H9 (cell line): Measurements from ENCODE around the gene CSTPP1. TPM values are rescaled to one million over a fixed set of nuclear protein-coding genes. Genes with fewer than 3 reads are reported as not detected.

Experiments used
- DNase-seq: peaks from one replicate; pipeline ENCODE4 v3.0.0-alpha.2; 2017
- H2AFZ ChIP-seq: one replicate; pipeline ENCODE4 v1.6.1; 2013; ENCODE audit warnings: mild to moderate bottlenecking, low read length, control low read depth, moderate library complexity
- H2AK5ac ChIP-seq: 2 replicates; pipeline ENCODE4 v1.6.1; 2013; ENCODE audit warnings: low read length, control low read depth, mixed read lengths; ENCODE audit not compliant: insufficient read length
- H2BK120ac ChIP-seq: one replicate; pipeline ENCODE4 v1.6.1; 2013; ENCODE audit warnings: low read depth, mild to moderate bottlenecking, low read length, control low read depth, inconsistent platforms; ENCODE audit not compliant: poor library complexity, severe bottlenecking
- H2BK12ac ChIP-seq: 2 replicates; pipeline ENCODE4 v1.6.1; 2013; ENCODE audit warnings: low read length, control low read depth, mixed read lengths, low read depth; ENCODE audit not compliant: insufficient read length
- H2BK15ac ChIP-seq: 2 replicates; pipeline ENCODE4 v1.6.1; 2013; ENCODE audit warnings: low read depth, low read length, control low read depth
- H2BK20ac ChIP-seq: one replicate; pipeline ENCODE4 v1.6.1; 2013; ENCODE audit warnings: low read depth, mild to moderate bottlenecking, low read length, control low read depth, inconsistent platforms; ENCODE audit not compliant: poor library complexity, severe bottlenecking
- H2BK5ac ChIP-seq: 2 replicates; pipeline ENCODE4 v1.6.1; 2013; ENCODE audit warnings: low read length, control low read depth, mixed read lengths; ENCODE audit not compliant: insufficient read length
- H3K14ac ChIP-seq: 2 replicates; pipeline ENCODE4 v1.6.1; 2013; ENCODE audit warnings: low read length, control low read depth; ENCODE audit not compliant: insufficient read depth
- H3K18ac ChIP-seq: 2 replicates; pipeline ENCODE4 v1.6.1; 2013; ENCODE audit warnings: low read depth, mild to moderate bottlenecking, mixed read lengths, low read length, control low read depth; ENCODE audit not compliant: insufficient read length
- H3K23ac ChIP-seq: 2 replicates; pipeline ENCODE4 v1.6.1; 2013; ENCODE audit warnings: low read length, control low read depth, mixed read lengths, low read depth; ENCODE audit not compliant: insufficient read length
- H3K23me2 ChIP-seq: 2 replicates; pipeline ENCODE4 v1.6.1; 2013; ENCODE audit warnings: low read depth, mild to moderate bottlenecking, mixed read lengths, low read length, control low read depth; ENCODE audit not compliant: insufficient read length, poor library complexity, severe bottlenecking
- H3K27ac ChIP-seq: 2 replicates; pipeline ENCODE4 v1.5.1; 2013; ENCODE audit warnings: low read length, control low read depth, mixed read lengths, low read depth; ENCODE audit not compliant: insufficient read length
- H3K27me3 ChIP-seq: 2 replicates; pipeline ENCODE4 v1.6.1; 2013; ENCODE audit warnings: low read length, control low read depth, inconsistent platforms; ENCODE audit not compliant: insufficient read depth
- H3K4ac ChIP-seq: 2 replicates; pipeline ENCODE4 v1.6.1; 2013; ENCODE audit warnings: low read depth, mild to moderate bottlenecking, control low read depth, inconsistent platforms, low read length, moderate library complexity
- H3K4me1 ChIP-seq: 2 replicates; pipeline ENCODE4 v1.6.1; 2013; ENCODE audit warnings: low read length, control low read depth, inconsistent platforms; ENCODE audit not compliant: insufficient read depth
- H3K4me2 ChIP-seq: 2 replicates; pipeline ENCODE4 v1.6.1; 2013; ENCODE audit warnings: low read length, control low read depth, mixed read lengths; ENCODE audit not compliant: insufficient read length, insufficient read depth
- H3K56ac ChIP-seq: 2 replicates; pipeline ENCODE4 v1.6.1; 2013; ENCODE audit warnings: low read depth, mild to moderate bottlenecking, mixed read lengths, low read length, control low read depth; ENCODE audit not compliant: insufficient read length
- H3K79me1 ChIP-seq: 2 replicates; pipeline ENCODE4 v1.6.1; 2013; ENCODE audit warnings: low read depth, mild to moderate bottlenecking, moderate library complexity, low read length, control low read depth, inconsistent platforms; ENCODE audit not compliant: insufficient read depth, poor library complexity, severe bottlenecking
- H3K79me2 ChIP-seq: 2 replicates; pipeline ENCODE4 v1.6.1; 2013; ENCODE audit warnings: low read length, control low read depth, inconsistent platforms; ENCODE audit not compliant: insufficient read depth
- H3K9ac ChIP-seq: 2 replicates; pipeline ENCODE4 v1.6.1; 2013; ENCODE audit warnings: low read length, control low read depth, mixed read lengths; ENCODE audit not compliant: insufficient read length; ENCODE audit errors: extremely low read depth
- H3K9me3 ChIP-seq: one replicate; pipeline ENCODE4 v1.6.1; 2013; ENCODE audit warnings: low read depth, low read length, inconsistent platforms; ENCODE audit not compliant: control insufficient read depth
- H3T11ph ChIP-seq: one replicate; pipeline ENCODE4 v1.6.1; 2013; ENCODE audit warnings: mild to moderate bottlenecking, low read length, control low read depth, inconsistent platforms
- H4K20me1 ChIP-seq: one replicate; pipeline ENCODE4 v1.6.1; 2013; ENCODE audit not compliant: control insufficient read depth, insufficient read length, insufficient read depth
- H4K5ac ChIP-seq: 2 replicates; pipeline ENCODE4 v1.6.1; 2013; ENCODE audit warnings: low read depth, mild to moderate bottlenecking, mixed read lengths, low read length, control low read depth; ENCODE audit not compliant: insufficient read length
- H4K8ac ChIP-seq: replicated peaks from 2 replicates; pipeline ENCODE4 v1.6.1; 2013; ENCODE audit warnings: low read length, control low read depth, mixed read lengths, low read depth; ENCODE audit not compliant: insufficient read length
- H4K91ac ChIP-seq: 2 replicates; pipeline ENCODE4 v1.6.1; 2013; ENCODE audit warnings: low read depth, mild to moderate bottlenecking, moderate library complexity, mixed read lengths, low read length, control low read depth; ENCODE audit not compliant: insufficient read length
- H3K27ac Mint-ChIP-seq, 3 experiments: 2 replicates in 2 of 3; 3 replicates in 1 of 3; pipeline ENCODE4 v1.8.0; 2020 to 2021; ENCODE audit warnings: mixed read lengths in 3 of 3, mild to moderate bottlenecking in 1 of 3, moderate library complexity in 1 of 3
- H3K27me3 Mint-ChIP-seq: 2 replicates; pipeline ENCODE4 v1.8.0; 2021; ENCODE audit warnings: low read depth, mild to moderate bottlenecking, moderate library complexity, mixed read lengths
- H3K36me3 Mint-ChIP-seq, 3 experiments: 2 replicates in 2 of 3; 3 replicates in 1 of 3; pipeline ENCODE4 v1.8.0; 2020 to 2021; ENCODE audit warnings: low read depth in 3 of 3, mixed read lengths in 3 of 3; ENCODE audit not compliant: insufficient read depth in 1 of 3
- H3K4me1 Mint-ChIP-seq, 2 experiments: 2 replicates each; pipeline ENCODE4 v1.8.0; 2020; ENCODE audit warnings: mixed read lengths in 2 of 2
- H3K4me3 Mint-ChIP-seq, 2 experiments: 2 replicates in 1 of 2; 3 replicates in 1 of 2; pipeline ENCODE4 v1.8.0; 2020 to 2021; ENCODE audit warnings: mild to moderate bottlenecking in 2 of 2, mixed read lengths in 2 of 2, moderate library complexity in 1 of 2
- H3K9me3 Mint-ChIP-seq, 2 experiments: 2 replicates in 1 of 2; 3 replicates in 1 of 2; pipeline ENCODE4 v1.8.0; 2020; ENCODE audit warnings: mild to moderate bottlenecking in 2 of 2, mixed read lengths in 2 of 2, moderate library complexity in 1 of 2
- WGBS: extraction: QIAGEN DNeasy Blood & Tissue Kit; methylation state at CpG from one replicate; pipeline ENCODE4 v1.1.7; 2013; ENCODE audit warnings: missing lambda C conversion rate, low lambda C conversion rate, mixed read lengths; ENCODE audit not compliant: insufficient read length; ENCODE audit errors: extremely low coverage; 5-methylcytosine and 5-hydroxymethylcytosine counted together
- total RNA-seq: library from RNA; stranded (reverse); gene quantifications from 2 replicates; pipeline ENCODE4 v1.2.1, GENCODE V29; 2021
- TF ChIP-seq, protein P1 (sequence below): fragments of 200-600 bp; sonication (generic); conservative IDR thresholded peaks from 3 replicates; pipeline ENCODE4 v1.8.0; 2021; ENCODE audit warnings: antibody characterized with exemption, mild to moderate bottlenecking

CSTPP1 gene
- total RNA-seq, 1 experiment from 2014 or later: 21.2 TPM

DNA sequence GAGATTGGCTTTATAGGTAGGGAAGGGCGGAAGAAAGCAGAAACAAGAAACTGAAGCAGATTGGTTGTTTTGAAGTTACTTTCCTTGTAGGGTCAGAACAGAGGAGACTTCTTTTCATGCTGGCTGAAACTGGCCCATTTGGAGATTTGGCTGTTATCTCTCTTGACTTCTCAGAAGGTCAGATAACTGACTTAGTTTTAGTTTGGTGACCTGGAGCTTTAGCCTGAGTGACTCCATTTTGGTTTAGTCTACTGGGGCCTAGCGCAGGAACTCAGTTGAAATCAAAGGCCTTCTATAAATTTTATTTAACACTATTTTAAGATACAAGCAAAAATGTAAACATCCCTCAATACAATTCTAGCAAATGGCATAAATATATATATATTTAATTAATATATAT, 31.4 kb downstream of the CSTPP1 start:
- DNase-seq: no peak
- Histone ChIP-seq H3K56ac (no peak overlapping the region), H2AFZ (no peak overlapping the region), H3K14ac (no peak overlapping the region), H4K20me1 (no peaks in the 10 kb centered on the region), H2BK20ac (no peak overlapping the region), H2BK5ac (no peak overlapping the region), H4K5ac (no peak overlapping the region), H3K9me3 (no peaks in the 10 kb centered on the region), H2BK15ac (no peak overlapping the region), H3K4me2 (no peak overlapping the region), H3K79me2 (no peaks in the 10 kb centered on the region), H4K91ac (no peak overlapping the region), H3K23ac (no peak overlapping the region), H3K18ac (no peak overlapping the region), H3K23me2 (no peaks in the 10 kb centered on the region), H2BK120ac (no peak overlapping the region), H3K27ac (no peak overlapping the region), H3K4ac (no peak overlapping the region), H3T11ph (no peak overlapping the region), H3K79me1 (no peaks in the 10 kb centered on the region), H2AK5ac (no peak overlapping the region), H3K27me3 (no peaks in the 10 kb centered on the region), H2BK12ac (no peak overlapping the region), H3K9ac (no peak overlapping the region), H3K4me1 (no peaks in the 10 kb centered on the region), H4K8ac (no peak overlapping the region)
- Mint-ChIP-seq H3K27me3 (no peaks in the 10 kb centered on the region), H3K4me1 (no peaks in the 10 kb centered on the region), H3K9me3 (no peaks in the 10 kb centered on the region), H3K27ac (no peak overlapping the region), H3K4me3 (no peak overlapping the region), H3K36me3 (peaks cover 4 to 5% (median 4%) of the 10 kb centered on the region in 3 experiments; a peak in 3 of 7 replicates)
- TF ChIP-seq, protein P1, sequence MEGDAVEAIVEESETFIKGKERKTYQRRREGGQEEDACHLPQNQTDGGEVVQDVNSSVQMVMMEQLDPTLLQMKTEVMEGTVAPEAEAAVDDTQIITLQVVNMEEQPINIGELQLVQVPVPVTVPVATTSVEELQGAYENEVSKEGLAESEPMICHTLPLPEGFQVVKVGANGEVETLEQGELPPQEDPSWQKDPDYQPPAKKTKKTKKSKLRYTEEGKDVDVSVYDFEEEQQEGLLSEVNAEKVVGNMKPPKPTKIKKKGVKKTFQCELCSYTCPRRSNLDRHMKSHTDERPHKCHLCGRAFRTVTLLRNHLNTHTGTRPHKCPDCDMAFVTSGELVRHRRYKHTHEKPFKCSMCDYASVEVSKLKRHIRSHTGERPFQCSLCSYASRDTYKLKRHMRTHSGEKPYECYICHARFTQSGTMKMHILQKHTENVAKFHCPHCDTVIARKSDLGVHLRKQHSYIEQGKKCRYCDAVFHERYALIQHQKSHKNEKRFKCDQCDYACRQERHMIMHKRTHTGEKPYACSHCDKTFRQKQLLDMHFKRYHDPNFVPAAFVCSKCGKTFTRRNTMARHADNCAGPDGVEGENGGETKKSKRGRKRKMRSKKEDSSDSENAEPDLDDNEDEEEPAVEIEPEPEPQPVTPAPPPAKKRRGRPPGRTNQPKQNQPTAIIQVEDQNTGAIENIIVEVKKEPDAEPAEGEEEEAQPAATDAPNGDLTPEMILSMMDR: no peak
- WGBS: no CpG with 5 or more reads among the region's 2 CpGs
